HepG2 (cell line): ENCODE data around the gene WIZ. TPM values are rescaled to one million over a fixed set of nuclear protein-coding genes. Genes with fewer than 3 reads are reported as not detected.

Experiments
- DMAP1 ChIP-seq: IDR thresholded peaks from 2 replicates; pipeline ENCODE4 v1.6.1; 2016
- MAF1 ChIP-seq: sonication (generic); formaldehyde crosslinking; IDR thresholded peaks from 2 replicates; pipeline ENCODE4 v1.5.0; 2020; ENCODE audit warnings: missing genetic modification reagents, borderline replicate concordance
- MTF2 ChIP-seq: sonication (generic); formaldehyde crosslinking; IDR thresholded peaks from 2 replicates; pipeline ENCODE4 v1.5.0; 2020; ENCODE audit warnings: missing genetic modification reagents, borderline replicate concordance
- MXD4 ChIP-seq: IDR thresholded peaks from 2 replicates; pipeline ENCODE4 v1.6.1; 2016; ENCODE audit warnings: mild to moderate bottlenecking, missing biosample characterization, missing genetic modification reagents
- NCOA2 ChIP-seq: sonication (generic); formaldehyde crosslinking; IDR thresholded peaks from 2 replicates; pipeline ENCODE4 v1.8.0; 2022; ENCODE audit warnings: inconsistent platforms
- NFAT5 ChIP-seq: sonication (generic); formaldehyde crosslinking; IDR thresholded peaks from 2 replicates; pipeline ENCODE4 v1.4.0; 2020; ENCODE audit warnings: missing genetic modification reagents
- TCF7L2 ChIP-seq: IDR thresholded peaks from 2 replicates; pipeline ENCODE4 v1.6.1; 2011; ENCODE audit warnings: mild to moderate bottlenecking, low read depth, low read length, moderate library complexity
- U2AF1 ChIP-seq: fragments of 200-400 bp; formaldehyde crosslinking; optimal IDR thresholded peaks from 2 replicates; pipeline ENCODE3; 2017; ENCODE audit warnings: mild to moderate bottlenecking, low read depth, low read length
- ZNF180 ChIP-seq: sonication (generic); formaldehyde crosslinking; IDR thresholded peaks from 2 replicates; pipeline ENCODE4 v1.4.0; 2020; ENCODE audit warnings: low read depth, missing genetic modification reagents, borderline replicate concordance
- ZNF20 ChIP-seq: sonication (generic); formaldehyde crosslinking; IDR thresholded peaks from 2 replicates; pipeline ENCODE4 v1.4.0; 2020; ENCODE audit warnings: mild to moderate bottlenecking, moderate library complexity, missing genetic modification reagents
- ZNF570 ChIP-seq: sonication (generic); formaldehyde crosslinking; IDR thresholded peaks from 2 replicates; pipeline ENCODE4 v1.4.0; 2020; ENCODE audit warnings: mild to moderate bottlenecking, missing genetic modification reagents, borderline replicate concordance
- ZNF670 ChIP-seq: sonication (generic); formaldehyde crosslinking; IDR thresholded peaks from 2 replicates; pipeline ENCODE4 v1.8.0; 2022; ENCODE audit warnings: mild to moderate bottlenecking, missing genetic modification reagents, borderline replicate concordance
- ZSCAN12 ChIP-seq: sonication (generic); formaldehyde crosslinking; IDR thresholded peaks from 2 replicates; pipeline ENCODE4 v1.9.0; 2021; ENCODE audit warnings: mild to moderate bottlenecking, missing genetic modification reagents
- polyA plus RNA-seq, 8 experiments: library from polyadenylated mRNA; depleted of rRNA in 3 of 8; stranded (reverse) in 7 of 8; unstranded in 1 of 8; fragments of >200 nt; fragmentation: Illumina TruSeq in 4 of 8; extraction: Trizol in 4 of 8; gene quantifications; 2 replicates each; pipeline versions ENCODE4 v1.2.1 to v1.2.3, GENCODE V29; 2011 to 2016; ENCODE audit warnings: low read depth in 4 of 8, missing spikeins in 1 of 8, mixed read lengths in 1 of 8; ENCODE audit not compliant: insufficient read depth in 1 of 8
- total RNA-seq, 5 experiments: library from RNA; depleted of rRNA; stranded (reverse); fragments of >200 nt; fragmentation: Illumina TruSeq; extraction: Trizol; gene quantifications; 2 replicates each; pipeline ENCODE4 v1.2.3, GENCODE V29; 2016; ENCODE audit warnings: low read depth in 1 of 5
- TF ChIP-seq, protein P1 (sequence below): IDR thresholded peaks from 2 replicates; pipeline ENCODE4 v1.6.1; 2016; ENCODE audit warnings: missing genetic modification reagents, missing compliant biosample characterization
- TF ChIP-seq, protein P2 (sequence below): sonication (generic); formaldehyde crosslinking; IDR thresholded peaks from 2 replicates; pipeline ENCODE4 v1.8.1; 2023; ENCODE audit warnings: mild to moderate bottlenecking, missing genetic modification reagents
- TF ChIP-seq, protein P3 (sequence below): sonication (generic); formaldehyde crosslinking; IDR thresholded peaks from 2 replicates; pipeline ENCODE4 v1.4.0; 2020; ENCODE audit warnings: missing genetic modification reagents

WIZ gene
- total and polyA plus RNA-seq, 2 of the 13 experiments (the other 11 are each of a cell fraction or from before 2014, with no cell fraction given), result 4.7 to 4.8 TPM

DNA sequence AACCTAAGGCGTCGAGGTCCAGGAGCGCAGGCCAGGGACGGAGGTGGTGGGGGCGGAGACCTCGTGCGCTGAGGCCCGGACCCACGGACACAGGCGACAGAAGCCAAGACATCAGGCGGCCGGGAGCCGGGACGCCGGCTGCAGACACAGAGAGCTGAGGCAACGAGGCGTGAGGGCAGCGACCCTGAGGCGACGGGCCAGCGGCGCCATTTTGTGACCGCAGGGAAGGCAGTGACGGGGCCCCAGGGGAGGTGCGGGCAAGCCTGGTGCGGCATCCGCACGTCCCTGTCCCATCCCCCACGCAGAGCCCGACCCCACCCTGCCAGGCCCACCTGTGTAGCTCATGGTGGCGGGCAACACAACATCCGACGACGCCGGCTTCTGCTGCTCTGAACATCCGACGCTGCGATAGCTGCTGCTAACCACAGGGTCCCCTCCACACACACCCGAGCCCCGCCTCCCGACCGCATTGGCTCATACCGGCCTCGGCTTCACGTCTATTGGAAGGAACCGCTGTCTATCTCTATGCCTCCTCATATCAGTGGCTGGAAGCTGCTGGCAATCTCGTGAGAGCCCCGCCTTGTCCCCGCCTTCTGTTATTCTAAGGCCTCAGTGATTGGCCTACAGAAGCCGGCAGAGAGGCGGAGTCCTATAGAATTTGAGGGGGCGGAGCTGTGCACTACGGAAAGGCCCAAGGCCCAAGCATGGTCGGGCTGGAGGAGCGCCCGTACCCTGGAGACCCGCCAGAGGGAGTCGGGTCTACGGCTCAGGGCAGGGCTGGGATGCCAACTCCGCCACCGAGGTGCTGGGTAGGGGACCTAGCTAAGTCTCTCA, 31.0 kb downstream of the WIZ start, which contains the start of gene AKAP8L (continued):
- TF ChIP-seq NFAT5 (peak; percentile 60; the same call in 1 of the 2 replicates), TCF7L2 (no peak), ZSCAN12 (CRISPR knock-in tag) (0 out of 2 replicates have a peak, but pooled peaks have one; percentile 63), MAF1 (CRISPR knock-in tag) (0 out of 2 replicates have a peak, but pooled peaks have one; percentile 53), NCOA2 (CRISPR knock-in tag) (no peak), ZNF570 (no peak), ZNF20 (CRISPR knock-in tag) (0 out of 2 replicates have a peak, but pooled peaks have one; percentile 28), MXD4 (CRISPR knock-in tag) (no peak), ZNF670 (0 out of 2 replicates have a peak, but pooled peaks have one; percentile 60), MTF2 (CRISPR knock-in tag) (peak; percentile 70; the same call in 1 of the 2 replicates), DMAP1 (CRISPR knock-in tag) (peak; percentile 93), ZNF180 (CRISPR knock-in tag) (no peak), U2AF1 (peak; percentile 98)
- TF ChIP-seq, protein P1, sequence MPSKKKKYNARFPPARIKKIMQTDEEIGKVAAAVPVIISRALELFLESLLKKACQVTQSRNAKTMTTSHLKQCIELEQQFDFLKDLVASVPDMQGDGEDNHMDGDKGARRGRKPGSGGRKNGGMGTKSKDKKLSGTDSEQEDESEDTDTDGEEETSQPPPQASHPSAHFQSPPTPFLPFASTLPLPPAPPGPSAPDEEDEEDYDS (CRISPR knock-in tag), result peak; percentile 70
- TF ChIP-seq, protein P2, sequence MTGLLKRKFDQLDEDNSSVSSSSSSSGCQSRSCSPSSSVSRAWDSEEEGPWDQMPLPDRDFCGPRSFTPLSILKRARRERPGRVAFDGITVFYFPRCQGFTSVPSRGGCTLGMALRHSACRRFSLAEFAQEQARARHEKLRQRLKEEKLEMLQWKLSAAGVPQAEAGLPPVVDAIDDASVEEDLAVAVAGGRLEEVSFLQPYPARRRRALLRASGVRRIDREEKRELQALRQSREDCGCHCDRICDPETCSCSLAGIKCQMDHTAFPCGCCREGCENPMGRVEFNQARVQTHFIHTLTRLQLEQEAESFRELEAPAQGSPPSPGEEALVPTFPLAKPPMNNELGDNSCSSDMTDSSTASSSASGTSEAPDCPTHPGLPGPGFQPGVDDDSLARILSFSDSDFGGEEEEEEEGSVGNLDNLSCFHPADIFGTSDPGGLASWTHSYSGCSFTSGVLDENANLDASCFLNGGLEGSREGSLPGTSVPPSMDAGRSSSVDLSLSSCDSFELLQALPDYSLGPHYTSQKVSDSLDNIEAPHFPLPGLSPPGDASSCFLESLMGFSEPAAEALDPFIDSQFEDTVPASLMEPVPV (CRISPR knock-in tag), result 0 out of 2 replicates have a peak, but pooled peaks have one; percentile 7
- TF ChIP-seq, protein P3, sequence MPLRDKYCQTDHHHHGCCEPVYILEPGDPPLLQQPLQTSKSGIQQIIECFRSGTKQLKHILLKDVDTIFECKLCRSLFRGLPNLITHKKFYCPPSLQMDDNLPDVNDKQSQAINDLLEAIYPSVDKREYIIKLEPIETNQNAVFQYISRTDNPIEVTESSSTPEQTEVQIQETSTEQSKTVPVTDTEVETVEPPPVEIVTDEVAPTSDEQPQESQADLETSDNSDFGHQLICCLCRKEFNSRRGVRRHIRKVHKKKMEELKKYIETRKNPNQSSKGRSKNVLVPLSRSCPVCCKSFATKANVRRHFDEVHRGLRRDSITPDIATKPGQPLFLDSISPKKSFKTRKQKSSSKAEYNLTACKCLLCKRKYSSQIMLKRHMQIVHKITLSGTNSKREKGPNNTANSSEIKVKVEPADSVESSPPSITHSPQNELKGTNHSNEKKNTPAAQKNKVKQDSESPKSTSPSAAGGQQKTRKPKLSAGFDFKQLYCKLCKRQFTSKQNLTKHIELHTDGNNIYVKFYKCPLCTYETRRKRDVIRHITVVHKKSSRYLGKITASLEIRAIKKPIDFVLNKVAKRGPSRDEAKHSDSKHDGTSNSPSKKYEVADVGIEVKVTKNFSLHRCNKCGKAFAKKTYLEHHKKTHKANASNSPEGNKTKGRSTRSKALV (CRISPR knock-in tag), result peak; percentile 42; the same call in 1 of the 2 replicates
